ENCODE data around the gene CDC42BPG.

The CDC42BPG gene

DNA sequence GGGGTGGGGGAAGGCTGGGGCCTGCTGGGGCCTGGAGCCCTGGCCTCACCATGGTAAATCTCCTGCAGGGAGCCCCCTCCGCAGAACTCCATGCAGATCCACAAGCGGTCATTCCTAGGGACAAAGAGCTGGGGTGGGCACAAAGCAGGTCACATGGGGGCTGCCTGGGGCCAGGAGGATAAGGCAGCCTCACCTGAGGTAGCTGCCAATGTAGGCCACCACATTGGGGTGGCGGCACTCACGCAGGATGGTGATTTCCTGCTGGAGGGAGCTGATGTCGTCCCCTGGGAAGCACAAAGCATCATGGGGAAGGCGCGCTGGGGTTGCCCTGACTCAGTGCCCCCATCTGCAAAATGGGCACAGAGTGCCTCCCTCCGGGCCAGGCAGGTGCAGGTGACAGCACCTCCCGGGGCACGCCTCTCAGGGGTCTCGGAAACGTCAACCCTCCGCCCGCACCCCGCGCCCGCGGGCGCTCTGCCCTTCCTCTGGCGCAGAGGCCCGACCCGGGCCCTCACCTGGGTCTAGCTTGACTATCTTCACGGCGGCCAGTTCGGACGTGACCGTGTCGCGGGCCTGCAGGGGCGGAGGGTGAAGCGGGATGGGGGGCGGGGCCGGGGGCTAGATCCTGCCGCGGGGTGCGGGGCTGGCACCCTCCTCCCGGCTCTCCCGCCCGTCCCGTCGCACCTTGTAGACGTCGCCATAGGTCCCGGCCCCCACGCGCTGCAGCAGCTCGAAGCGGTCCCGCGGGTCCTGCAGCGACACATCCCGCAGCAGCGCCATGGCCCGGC lies 41.9 kb downstream of the CDC42BPG start:
- no peak for DNase-seq

DNA sequence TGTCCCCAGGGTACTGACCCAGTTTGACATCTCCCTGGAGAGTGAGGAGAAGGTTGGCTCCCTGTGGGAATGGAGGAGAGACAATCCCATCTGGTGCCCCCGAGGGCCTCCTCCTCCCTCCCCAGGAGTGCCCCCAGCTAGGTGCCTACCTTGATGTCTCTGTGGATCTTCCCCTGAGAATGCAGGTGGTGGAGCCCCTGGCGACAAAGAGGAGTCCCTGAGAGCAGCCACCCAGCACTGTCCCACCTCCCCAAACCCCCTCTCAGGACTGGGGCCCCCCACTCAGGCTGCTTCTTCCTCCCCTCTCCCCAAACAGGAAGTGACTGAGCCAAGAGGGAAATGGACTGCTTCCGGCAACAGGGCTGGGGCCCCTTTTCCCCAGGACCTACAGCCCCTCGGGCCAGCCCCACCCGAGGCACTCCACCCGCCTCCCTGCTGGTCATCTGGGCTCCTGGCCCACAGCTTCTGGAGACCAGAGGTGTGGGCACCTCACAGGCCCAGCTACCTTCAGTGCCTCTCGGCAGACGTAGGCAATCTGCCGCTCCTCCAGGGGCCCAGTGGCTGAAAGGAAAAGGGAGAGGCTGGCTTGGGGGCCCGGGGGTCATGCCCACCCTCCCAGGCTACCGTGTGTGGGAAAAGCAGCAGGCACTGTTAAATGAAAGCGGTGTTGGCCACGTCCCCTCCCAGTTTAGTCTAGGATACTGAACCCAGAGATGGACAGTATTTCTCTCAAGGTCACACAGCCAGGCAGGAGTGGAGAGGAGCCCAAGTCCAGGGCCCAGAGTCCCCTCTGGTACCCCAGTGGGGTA lies 42.7 kb downstream of the CDC42BPG start:
- DNase-seq = no peak

GRCh38 chr11:64801158-64801464 lies 43.3 kb downstream of the CDC42BPG start:
- DNase-seq = no peak

- no peak for DNase-seq
These were observed 43.9 kb downstream of the CDC42BPG start for GRCh38 chr11:64800303-64801157.

GRCh38 chr11:64799623-64800302 lies 44.7 kb downstream of the CDC42BPG start:
- no peak for DNase-seq

DNA sequence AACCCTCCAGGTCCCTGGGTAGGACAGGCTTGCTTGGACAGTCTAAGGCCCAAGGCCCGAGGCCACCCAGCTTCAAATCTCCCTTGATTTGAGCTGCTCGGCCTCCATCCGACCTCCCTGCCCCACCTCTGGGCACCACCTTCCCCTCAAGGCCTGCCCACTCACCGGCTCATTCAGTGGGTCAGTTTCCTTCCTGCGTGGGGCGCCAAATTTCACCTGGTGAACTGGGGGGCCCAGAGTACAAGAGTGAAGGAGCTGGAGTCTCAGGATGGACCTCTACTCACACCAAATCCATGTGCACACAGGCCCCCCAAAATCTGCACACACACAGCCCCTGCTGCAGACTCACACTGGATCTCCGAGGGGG lies 45.2 kb downstream of the CDC42BPG start:
- no peak for DNase-seq

- DNase-seq = no peak
These were observed 47.5 kb downstream of the CDC42BPG start for GRCh38 chr11:64796757-64797541.

- DNase-seq = no peak
These were observed 48.3 kb downstream of the CDC42BPG start for GRCh38 chr11:64796047-64796756.

DNA sequence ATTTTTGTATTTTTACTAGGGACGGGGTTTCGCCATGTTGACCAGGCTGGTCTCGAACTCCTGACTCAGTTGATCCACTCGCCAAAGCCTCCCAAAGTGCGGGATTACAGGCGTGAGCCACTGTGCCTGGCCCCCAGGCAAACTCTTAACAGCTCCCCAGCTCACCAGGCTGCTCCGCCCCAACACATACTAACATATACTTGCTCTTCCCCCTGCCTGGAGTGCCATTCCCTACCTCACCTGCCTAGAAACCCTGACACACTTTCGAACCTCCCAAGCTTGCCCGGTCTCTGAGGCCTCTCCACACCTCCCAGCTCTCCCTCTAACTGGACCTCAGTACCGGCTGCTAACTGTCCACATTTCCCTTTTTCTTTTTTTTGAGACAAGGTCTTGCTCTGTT lies 49.9 kb downstream of the CDC42BPG start:
- DNase-seq = no peak

DNA sequence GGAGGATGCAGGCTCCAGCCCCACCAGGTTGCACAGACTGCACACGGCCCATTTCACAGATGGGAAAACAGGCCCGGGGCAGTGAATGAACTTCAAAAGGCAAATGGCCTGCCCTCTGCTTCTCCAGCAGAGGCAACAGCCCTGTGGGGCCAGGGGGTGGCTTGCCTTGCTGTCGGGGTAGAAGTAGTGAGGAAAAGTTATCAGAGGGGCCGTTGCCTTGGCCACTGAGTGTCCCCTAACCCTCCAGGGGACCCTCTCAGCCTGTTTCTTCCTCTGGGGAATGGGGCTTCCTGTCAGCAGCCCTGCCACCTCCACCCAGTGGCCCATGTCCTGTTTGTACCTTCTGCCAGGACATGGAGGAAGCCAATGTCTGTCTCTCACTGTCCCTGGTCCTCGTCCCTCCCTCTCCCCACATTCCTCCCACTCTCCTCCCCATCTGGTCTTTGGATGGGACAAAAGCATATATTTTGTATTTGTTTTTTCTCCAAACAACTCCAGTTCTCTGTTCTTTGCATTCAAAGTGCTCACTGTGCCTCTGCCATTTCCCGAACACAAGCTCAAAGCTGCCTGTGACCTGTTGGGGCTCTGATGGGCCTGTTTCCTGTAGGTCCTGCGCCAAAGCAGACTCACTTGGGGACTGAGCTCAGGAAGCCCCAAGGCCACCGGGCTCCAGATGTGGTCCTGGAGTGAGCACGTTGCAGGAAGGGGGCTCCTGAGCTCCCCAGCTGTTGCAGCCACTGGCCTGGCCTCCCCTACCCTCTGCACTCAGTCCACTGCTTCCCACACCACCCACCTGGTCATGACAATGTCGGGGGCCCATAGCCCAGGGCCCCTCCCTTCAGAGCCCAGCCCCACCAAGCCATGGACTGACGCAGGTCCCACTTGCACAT lies 50.9 kb downstream of the CDC42BPG start:
- DNase-seq = no peak

- no peak for DNase-seq
These were observed 52.0 kb downstream of the CDC42BPG start for GRCh38 chr11:64792482-64792881.

DNA sequence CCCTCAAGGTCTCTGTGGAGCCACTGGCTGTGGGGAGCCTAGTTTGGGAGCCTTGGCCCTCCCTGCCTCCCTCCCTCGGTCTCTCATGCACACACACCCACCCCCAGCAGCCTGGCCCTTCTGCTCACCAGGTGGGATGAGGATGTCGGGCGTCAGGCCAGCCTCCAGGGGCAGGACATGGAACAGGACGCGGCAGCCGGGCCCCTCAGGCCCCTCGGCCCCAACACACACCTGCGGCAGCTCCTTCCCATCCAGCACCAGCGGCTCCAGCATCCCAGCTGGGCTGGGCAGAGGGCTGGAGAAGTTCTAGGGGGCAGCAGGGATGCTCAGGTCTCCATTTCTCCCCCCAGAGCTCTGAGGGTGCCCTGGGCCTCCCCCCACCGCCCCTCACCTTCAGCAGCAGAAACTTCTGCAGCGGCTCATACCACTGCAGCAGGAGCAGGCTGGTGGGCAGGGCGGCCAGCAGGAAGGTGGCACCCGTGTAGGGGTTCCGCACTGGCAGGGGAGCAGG lies 52.6 kb downstream of the CDC42BPG start:
- no peak for DNase-seq

DNA sequence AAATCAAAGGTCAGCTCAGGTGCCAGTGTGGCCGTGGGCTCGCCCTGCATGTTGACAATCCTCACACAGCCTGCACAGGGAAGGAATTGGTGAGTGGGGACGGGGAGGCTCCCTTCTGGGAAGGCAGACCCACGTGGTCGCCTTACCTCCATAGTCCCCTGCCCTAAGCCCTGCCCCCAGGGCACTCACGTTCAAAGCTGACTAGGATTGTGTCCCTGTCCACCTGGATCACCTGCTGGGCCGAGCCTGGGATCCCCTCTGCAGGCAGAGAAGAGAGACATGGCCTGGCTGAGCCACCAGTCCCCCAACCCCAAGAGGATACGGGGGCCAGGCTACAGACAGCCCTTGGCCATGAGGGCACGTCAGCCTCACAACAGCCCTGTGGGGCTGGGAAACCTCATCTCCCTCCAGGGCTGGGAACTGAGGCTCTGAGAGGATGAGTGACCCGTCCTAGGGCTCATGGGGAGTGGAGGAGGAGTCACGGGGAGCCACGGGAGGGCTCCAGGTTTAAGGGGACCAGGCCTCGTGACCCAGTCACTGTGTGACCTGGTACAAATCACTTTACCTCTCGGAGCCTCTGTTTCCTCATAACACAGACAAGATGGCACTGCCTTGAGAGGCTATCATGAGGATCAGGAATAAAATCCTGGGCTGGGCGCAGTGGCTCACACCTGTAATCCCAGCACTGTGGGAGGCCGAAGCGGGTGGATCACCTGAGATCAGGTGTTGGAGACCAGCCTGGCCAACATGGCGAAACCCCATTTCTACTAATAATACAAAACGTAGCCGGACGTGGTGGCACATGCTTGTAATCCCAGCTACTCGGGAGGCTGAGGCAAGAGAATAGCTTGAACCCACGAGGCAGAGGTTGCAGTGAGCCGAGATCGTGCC lies 54.0 kb downstream of the CDC42BPG start:
- no peak for DNase-seq

DNA sequence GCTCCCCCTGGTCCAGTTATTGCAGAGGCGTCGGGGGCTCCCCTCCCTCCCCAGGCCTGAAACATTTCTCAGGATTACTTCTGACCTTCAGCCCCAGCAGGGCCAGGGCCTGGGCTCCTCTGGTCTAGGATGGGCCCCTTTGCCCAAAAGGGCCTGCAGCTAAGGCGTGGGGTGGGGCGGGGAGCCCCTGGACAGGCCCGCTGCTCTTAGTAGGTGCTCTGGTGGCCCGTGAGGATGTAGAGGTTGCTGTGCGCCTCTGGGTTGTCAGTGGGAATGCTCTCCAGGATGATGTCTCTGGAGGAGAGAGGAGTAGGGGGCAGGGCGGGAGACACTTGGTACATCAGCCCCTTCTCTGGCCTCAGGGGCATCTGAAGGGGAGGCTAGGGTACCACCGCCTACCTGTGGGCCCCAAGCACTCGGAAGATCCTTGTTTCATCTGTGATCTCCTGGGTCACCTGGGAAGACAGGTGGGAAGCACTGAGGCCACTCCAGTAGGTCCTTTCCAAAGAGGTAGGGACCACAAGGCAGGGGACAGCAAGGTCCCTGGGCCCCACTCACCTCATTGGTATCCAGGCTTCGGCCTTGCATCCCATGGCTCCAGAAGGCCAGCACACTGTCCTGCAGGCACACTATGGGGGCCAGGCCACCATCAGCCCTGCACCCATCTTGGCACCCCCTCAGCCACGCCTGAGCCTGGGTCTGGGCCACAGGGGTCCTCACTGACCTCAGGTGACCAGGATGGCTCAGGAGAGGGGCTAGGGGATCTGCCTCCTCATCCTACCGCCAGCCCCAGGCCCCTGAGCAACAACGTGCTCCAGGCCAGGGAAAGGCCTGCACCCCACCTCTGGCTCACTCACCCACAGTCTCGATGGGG lies 54.9 kb downstream of the CDC42BPG start:
- DNase-seq = no peak

DNA sequence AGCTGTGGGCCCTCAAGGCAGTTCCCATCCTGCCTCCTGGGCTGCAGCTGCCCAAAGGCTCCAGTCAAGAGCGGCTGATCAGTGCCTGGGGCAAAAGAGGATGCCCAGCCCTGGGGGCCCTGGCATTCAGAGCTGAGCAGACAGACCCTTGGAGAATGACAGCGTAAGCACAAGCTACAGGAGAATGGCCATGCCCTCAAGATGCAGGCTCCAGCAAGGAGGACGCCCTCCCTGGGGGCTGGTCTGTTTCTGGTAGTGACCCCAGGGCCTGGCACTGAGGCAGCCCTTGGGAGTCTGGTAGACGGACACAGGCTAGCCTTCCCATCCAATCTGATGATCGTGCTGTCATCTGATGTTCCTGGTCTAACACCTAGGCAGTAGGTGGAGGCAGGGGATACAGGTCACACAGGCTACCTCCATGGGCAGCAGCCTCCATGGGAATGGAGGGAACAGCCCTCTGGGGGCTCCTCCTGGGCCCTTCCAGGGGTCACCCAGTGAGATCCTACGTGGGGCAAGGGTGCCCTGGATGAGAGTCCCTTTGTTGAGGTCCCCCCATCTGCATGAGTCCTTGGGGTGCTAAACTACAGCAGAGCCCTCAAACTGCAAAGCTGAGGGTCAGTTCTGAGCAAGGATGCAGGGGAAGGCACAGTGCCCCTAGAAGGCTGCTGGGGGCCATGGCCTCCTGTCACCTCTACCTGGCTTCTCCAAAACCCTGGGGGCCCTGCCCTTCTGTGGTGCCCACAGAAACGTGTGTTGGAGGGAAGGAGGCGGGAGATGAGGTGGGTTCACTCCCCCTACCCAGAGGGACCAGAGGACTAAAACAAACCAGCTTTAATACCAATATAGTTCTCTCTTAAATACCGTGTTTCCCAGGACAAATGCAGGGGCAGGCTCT lies 55.9 kb downstream of the CDC42BPG start:
- no peak for DNase-seq

DNA sequence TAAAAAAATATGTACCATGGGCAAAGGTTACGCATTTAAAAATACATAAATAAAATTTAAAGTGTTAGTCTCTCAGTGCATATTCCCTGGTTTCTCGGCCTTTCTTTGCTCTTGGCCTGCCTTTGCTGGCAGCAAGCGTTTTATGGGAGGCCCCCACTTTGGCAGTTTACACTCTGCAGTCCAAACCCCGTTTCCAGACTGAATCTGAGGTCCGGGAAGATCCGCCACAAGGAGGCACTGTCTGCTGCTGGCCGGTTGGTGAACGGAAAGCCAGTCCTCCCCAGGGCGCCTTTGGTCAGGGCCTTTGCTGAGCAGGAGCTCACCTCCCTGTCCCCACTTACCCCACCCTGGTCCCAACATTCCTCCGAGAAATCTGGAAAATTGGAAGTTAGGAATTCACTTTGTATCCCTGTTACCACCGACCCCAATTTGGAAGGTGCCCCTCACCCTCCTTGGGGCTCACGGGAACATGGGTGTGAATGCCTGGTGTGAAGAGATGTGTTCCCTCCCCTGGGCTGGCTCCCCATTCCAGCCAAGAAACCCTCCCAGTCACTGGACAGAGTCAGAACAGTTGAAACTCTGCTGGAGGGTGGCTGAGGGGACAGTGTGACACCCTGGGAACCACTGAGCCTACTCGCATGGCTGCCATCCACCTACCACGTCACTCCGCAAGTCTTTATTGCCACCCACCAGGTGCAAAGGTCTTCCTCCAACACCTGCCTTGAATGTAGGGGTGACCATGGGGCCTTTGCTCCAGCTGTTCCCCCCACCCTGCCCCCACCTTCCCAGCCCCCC lies 56.7 kb downstream of the CDC42BPG start:
- no peak for DNase-seq

All from left hindlimb (tissue), 1 donor.